Fibroblast of upper back skin (primary cell): ENCODE measurements around the gene SIAH2.
A peak's percentile ranks its signal among the peaks of the same experiment; 100 is the strongest.

Experiments used
- DNase-seq: peaks from one replicate; pipeline ENCODE4 v3.0.0-alpha.2; 2013

SIAH2 gene

DNA sequence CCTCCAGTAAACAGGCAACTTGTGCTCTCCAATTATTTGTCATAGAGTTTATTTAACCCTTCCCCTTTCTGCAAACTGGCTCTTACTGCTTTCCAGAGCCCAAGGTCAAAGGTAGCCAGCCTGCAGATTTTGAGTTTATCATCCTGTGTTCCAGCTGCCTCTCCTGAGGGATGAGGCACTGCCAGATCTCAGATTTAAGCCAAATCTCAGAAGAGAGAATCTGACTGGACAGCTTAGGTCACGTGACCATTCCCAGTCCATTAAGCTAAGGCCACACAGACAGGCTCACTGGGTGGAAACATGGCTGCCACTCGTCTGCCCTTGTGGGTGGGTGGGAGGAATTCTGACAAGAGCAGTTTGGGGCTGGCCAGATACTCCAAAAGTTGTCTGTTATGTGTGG is 8.6 kb upstream of the SIAH2 start:
- no peak for DNase-seq

DNA sequence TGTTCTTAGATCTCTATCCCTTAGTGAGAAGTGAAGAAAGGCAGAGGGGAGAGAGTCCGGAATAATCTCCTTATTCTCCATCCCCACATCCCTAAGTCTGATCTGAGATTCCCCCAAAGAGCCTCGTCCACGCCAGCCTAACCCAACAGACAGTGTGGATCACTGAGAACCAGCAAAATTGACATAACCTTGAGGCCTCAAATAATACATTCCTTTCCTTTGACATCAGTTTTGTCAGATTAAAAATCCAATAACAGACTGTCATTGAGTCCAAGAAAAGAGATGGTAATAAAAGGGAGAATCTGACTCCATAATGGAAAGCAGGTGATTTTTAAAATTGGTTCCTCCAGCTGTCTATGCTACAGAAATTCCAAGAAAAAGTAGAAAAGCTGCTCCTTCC is 7.7 kb upstream of the SIAH2 start:
- DNase-seq: peak; percentile 32

DNA sequence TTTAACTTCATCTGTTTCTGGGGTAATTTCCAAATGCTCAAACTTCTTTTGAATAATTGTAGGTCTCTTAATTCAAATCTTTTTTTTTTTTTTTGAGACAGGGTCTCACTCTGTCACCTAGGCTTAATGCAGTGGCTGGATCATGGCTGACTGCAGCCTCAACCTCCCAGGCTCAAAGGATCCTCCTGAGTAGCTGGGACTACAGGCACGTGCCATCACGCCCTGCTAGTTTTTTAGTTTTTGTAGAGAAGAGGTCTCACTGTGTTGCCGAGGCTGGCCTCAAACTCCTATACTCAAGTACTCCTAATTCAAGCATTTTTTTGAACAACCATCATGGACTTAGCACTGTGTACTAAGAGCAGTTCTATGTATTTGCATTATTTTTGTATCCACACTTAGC is 3.8 kb upstream of the SIAH2 start:
- DNase-seq: no peak

DNA sequence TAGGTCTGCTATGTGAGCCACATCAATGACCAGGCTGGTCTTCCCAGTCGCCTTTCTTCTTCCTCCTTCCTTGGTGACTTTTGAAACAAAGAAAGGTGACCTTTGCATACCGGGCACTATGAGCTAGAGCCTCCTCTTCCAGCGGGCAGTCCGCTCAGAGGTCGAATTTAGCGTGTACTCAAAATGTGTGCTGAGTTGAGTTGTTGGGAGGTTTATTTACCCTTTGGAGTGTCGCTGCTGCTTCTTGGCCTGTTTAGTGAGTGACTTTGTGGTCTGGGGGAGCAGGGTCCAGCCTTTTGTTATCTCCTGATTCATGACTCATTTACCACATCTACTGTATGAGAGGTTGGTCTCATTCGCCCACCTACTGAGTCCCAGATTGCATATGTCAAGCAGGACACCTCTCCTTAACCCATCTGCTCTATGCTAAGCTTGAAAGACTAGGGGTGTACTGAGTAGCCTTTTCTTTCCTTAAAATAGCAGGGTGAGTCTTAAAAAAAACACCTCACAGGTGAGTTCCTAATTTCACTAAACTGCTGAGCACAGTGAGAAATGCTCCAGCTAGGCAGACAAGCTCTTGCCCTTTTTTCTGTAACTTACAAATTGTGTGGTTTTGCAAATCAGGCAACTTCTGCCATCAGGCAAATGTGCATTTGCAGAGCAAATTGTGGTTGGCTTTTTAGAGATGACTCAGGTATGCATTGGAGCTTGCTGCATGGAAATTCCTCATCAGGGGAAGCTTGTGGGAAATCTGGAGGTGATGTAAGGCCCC is 3.2 kb upstream of the SIAH2 start:
- DNase-seq: peak; percentile 87

DNA sequence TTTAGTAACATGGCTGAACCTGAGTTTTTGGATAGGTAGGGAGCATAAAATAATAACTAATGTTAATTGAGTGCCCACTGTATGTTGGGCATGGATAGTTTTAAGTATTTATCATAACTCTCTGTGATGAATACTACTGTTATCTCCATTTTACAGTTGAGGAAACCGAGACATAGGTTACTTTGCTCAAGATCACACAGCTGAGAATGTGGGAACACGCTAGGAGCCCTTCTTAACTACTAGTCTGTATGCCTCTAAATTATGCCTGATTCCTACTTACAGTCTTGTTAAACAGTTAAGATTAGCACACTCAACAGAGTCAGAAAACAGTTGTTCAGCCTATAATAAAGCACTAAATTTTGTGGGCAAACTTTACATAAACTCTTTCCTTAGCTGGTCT is 2.0 kb upstream of the SIAH2 start:
- no peak for DNase-seq

DNA sequence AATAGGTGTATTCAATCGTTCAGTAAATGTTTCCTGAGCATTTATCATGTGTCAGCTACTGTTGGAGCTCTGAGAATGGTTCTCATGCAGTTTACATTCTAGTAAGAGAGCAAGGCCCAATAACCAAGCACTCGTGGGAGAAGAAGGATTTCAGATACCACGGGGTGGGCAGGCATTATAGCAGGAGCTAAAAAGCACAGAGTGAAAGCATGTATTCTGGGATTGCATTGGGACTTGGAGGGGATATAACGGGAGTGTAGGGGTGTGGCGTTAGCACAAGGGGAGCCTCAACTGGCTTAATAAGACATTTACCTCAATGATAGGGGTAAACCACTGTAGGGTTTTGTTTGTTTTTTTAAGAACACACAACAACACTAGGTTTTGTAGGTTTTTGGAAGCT is 1.6 kb upstream of the SIAH2 start:
- DNase-seq: no peak

DNA sequence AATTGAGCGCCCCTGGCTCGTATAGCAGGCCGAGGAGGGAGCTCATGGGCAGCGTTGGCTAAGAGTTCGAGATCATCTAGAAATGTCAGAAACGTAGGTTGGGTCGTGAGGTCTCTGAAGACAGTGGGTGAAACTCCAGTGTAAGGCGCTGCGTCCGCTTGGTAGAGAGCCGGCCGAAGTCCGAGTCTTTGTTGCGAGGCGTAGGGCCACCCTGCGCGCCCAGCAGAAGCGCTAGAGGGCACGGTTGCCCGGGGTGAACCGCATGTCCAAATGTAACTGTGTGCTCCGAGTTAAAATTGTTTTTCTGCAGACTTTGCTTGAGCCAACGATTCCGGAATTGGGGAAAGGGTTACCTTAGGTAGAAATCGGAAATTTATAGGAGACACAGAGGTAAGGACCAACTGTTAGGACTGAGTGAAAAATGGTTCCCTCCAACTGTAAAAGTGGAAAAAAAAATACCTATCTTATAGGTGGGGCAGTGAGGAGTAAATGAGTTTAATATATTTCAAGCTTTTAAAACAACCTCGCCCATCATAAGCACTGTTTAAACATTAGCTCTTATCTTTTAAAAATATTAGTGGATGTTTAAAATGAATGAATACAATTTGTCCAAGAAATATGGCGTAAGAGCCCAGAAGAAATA is 993 bp upstream of the SIAH2 start:
- DNase-seq: peak; percentile 41

DNA sequence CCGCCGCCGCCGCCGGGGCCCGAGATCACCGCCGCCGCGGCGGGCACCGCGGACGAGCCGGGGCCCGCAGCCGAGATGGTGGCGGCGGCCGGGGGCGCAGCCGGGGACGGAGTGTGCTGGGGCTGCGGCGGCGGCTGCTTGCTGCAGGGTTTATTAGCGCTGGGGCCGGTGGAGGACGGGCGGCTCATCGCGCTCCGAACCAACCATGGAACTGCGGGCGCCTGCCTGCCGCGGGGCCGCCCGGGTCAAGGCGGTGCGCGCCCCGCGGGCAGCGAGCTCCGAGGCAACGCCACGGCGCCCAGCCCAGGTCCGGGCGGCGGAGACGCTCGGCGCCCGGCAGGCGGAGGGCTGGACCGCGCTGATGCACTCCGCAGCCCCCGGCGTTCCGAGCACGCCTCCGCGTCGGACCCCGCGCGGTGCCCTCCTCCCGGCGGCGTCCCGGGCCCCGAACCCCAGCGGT is 277 bp downstream of the SIAH2 start:
- no peak for DNase-seq

DNA sequence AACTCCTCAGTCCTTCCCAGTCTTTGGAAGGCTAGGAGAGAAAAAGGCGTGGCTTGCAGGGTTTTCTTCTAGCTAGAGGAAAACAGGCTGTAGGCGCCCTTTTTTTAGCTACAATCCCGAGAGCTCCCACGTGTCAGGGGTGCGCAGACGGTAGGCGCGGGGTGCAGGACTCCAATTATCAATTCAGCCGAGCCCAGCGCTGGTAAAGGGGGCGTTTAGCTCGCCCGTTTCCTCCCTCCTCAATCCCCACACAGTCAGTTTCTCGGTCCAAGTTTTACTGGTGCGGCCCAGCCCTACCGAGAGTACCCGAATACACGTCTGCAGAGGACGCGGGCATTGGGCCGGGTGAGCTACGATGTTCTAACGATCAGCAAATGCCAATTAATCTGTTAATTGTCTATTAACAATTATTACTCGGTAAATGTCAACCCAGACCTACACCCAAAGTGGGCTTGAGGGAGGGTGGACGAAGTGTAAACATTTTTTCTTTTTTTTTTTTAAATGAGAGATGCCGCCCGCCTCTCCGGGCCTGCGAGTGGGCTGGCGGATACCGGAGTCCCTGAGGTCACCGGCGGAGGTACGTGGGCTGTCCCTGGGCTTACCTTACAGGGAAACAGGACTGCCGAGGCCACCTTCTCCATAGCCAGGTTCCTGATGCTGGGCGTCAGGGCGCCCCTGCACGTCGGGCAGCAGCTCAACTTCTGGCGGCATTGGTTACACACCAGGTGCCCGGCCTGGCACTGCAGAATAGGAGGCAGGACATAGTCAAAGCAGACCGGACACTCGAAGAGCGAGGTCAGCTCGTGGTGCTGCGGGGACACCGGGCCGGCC is 923 bp downstream of the SIAH2 start:
- DNase-seq: peak; percentile 55

DNA sequence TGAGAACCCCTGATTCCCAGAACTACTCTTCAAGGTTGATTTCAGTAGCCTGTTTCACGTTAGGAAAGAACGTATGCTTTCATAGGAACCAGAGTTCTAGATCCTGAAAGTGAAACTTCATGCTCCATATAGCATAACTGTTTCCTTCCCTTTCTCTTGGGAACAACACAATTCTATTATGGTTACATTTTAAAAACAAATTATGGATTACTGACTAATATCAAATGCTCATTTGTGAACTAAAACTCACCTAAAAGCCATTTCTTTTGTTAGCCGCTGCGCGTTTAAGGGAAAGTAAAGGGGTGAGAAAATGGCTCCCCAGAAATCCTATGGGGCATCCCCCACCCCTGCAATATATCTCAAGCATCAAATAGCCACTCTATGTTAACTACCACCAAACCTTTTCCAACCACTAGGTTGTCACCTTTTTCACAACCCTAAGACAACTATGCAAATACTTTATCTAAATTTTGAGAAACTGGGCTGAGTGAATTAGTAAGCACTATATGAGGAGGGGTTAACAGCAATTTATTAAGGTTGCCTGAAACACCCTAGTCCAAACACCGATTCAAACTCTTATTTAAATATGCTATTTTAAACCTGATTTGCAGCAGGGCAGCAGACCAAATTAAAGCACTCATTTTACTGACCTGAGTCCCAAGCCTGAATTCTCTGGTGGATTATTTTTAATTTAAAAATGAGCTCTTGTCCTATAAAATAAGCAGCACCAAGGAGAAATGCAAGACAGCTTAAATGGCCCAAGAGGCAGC is 2.4 kb downstream of the SIAH2 start:
- DNase-seq: no peak

DNA sequence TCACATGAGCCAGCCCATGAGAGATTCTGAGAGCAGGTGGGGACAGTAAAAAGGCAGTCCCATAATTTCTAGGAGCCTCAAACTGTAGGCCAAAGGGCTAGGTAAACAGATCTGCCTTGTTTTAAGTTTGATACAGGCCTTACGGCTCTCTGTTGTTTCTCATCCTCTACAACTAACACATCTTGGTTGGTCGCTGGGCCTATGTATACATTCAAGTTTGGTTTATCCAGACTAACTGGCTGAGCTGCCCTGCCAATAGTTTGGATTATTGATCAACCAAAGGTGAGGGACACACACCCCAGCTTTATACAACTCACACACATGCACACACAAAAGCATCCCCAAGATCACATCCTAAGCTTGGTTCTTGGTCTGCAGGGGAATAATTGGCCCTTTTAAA is 3.0 kb downstream of the SIAH2 start:
- no peak for DNase-seq

DNA sequence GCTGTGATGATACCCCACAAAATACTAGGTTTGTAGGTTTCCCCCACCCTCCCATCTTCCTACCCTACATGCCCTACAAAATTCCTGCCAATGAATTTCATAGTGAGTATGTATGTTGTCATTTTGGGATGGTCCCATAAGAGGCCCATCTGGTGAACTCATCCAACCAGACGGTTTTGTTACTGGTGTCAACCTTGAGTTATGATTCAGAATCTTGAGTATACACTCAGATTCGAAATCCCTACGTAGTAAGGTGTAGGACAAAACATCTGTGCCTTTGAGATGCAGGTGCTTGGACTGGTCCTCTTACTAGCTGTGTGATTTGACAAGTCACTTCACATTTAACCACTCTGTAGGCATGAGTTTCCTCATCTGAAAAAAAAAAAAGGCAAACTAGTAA is 3.6 kb downstream of the SIAH2 start:
- no peak for DNase-seq

DNA sequence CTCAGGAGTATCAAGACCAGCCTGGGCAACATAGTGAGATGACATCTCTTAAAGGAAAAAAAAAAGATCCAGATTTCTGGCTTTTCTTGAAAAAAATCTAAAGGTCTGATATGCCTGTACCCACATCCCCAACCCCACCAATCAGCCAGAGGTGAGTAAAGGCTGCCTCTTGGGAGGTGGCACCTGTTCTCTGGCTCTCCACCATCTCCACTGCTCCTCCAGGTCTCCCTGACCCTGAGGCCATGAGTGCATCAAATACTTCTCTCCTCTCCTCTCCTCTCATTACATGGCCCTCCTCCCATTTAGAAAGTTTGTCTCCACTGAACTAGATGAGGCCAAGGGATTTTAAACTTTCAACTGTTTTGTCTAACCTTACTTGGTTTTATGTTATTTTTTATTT is 5.2 kb downstream of the SIAH2 start:
- no peak for DNase-seq

DNA sequence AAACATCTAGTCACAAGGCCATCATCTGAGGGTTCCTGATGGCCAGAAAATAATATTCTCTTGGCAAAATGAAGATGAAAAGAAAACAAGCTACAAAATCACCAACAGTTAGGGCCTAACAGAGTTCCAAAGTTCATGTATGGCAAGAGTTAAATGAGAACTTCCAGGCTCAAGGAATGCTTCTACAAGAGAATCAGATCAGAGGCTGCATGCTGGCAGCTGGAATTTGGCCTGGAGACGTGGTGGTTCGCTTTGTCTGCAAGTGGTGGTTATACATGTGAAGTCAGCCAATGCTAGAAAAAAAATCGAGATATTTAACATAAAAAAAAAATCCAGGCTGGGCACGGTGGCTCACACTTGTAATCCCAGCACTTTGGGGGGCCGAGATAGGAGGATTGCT is 5.6 kb downstream of the SIAH2 start:
- DNase-seq: no peak

DNA sequence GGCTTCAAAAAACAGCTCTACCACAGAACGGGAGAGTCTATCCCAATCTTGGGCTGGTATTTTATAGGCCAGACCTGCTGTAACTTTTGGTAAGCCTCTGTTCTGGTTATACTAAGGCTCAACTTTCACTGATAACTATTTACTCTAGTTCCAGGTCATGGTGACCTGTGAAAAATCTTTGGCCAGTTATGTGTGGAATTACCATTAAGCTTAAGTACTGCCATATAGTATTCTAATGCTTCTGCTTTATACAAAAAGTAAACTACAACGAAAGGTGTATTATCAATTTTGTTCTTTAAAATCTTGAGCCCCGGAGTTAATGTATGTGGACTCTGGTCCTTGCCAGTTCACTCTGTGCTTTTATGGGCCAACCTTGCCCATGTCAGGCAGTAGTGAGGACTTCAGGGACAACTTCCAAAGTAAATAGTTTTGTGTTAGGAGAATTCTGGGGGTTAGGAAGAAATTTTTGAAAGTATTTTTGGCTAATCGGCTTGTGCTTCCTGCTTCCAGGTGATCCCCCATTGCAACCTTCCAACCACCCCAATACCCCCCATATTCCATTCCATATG is 6.4 kb downstream of the SIAH2 start:
- no peak for DNase-seq

DNA sequence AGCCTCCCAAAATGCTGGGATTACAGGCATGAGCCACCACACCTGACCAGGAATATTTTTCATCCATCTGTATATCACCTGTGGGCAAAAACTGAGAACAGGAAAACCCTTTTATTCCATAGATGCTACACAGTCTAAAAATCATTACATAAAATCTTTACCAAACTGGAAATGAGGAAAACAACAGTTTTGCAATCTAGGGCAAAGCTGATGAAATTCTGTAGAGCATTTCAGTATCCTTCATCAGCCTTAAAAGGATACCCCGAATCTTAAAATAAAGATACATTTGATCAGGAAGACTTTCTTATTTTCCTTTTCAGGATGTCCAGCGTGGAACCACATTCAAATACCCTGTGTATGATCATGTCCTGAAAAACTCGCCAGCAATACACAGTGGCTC is 7.1 kb downstream of the SIAH2 start:
- DNase-seq: peak; percentile 40

DNA sequence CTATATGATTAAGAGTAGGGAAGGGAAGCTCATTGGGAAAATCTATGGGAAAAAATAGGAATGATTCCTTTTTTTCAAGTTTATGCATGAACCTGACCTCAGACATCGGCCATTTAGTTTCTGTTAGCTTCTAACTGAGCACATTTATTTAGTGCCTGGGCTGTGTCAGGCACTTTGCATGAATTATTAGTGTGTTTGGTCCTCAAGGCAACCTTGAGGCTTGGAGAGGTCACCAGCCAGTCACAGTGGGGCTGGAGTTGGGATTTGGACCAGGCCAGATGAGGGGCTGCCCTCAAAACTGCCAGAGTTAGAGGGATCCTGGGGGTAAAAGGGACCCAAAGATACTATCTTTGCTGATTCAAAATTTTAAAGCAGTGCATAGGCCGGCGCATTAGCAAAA is 8.1 kb downstream of the SIAH2 start:
- no peak for DNase-seq

DNA sequence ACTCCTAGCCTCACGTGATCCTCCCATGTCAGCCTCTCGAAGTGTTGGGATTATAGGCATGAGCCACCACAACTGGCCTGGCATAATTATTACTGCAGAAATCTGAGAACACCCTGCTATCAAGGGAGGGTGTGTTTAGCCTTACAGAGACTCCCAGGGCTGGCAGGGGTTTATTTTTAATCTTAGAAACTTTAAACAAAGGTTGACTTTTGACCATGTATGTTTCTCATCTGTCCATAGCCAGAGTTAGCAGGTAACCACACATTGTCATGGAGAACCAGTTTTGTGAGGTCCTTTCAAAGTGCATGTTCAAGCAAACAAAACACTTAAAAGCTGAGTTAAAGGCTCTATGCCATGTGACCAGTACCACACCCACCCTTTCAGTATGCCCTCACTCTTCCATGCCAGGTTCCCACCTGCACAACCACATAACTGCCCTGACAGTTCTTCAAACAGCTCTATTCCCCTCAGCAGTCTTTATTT is 11.1 kb downstream of the SIAH2 start:
- no peak for DNase-seq

DNA sequence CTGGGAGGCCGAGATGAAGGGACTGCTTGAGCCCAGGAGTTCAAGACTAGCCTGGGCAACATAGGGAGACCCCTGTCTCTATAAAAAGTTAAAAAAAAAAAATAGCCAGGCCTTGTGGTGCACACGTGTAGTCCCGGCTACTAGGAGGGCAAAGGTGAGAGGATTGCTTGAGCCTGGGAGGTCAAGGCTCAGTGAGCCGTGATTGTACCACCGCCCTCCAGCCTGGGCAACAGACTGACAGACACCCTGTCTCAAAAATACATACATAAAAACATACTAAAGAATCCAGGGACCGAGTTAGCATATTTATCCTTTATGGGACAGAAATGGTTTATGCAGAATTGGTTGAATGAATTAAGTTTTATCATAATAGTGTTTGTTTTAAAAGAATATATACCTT is 13.7 kb downstream of the SIAH2 start:
- no peak for DNase-seq

DNA sequence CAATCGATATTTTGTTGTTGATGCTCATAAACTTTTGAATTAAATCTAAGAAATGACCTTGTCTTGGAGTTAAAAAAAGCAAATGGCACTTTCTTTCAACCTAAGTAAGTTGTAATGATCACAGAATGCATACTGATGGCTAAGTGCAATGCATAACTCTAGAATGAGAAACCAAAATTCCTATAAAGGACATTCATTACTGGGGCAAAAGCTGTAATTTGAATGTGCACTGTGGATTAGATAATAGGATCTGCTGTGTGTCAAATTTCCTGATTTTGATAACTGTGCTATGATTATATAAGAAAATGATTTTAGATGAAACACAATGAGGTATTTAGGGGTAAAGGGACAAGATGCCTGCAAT is 14.3 kb downstream of the SIAH2 start:
- no peak for DNase-seq

DNA sequence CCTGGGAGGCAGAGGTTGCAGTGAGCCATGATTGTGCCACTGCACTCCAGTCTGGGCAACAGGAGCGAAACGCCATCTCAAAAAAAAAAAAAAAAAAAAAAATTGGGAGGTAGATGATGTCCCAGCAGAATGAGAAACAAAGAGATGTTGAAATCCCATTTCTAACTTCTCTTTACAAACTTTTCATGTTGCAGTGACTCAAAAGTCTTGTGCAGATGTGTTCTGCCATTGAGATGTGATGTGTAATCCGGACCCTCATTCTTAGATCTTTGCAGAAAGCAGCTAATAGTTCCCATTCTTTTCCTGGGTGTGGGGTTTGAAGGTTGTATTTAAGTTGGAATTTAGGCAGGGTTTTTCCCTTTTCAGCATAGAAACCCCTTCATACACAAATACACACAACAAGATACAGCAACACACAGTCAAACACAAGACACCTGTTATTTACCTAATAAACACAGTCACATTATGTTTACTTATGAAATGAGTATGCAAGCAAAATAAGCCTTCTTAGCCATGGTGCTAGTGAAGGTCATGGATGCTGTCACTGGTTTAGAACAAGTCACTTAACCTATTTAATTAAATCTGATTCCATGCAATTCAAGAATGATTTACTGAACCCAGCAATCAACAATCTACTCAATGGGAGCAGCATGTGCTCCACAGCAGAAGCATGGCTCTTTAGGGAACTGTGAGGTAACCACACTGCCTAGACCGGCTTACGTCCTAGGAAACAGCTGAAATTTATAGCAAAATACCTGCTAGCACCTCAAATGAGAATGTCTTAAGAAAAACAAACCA is 14.9 kb downstream of the SIAH2 start:
- DNase-seq: no peak
